Ectodermal cell (in vitro differentiated cells): Measurements from ENCODE around the gene SLC9A5.
A peak's percentile ranks its signal among the peaks of the same experiment; 100 is the strongest.

Experiments used
- H3K27ac ChIP-seq: 2 replicates; pipeline ENCODE4 v1.7.0; 2013; ENCODE audit warnings: mild to moderate bottlenecking, low read depth, low read length; ENCODE audit not compliant: insufficient read depth, poor library complexity, severe bottlenecking
- H3K27me3 ChIP-seq: 2 replicates; pipeline ENCODE4 v1.7.0; 2013; ENCODE audit warnings: mild to moderate bottlenecking, low read length; ENCODE audit not compliant: insufficient read depth, control insufficient read depth, poor library complexity, severe bottlenecking
- H3K36me3 ChIP-seq: one replicate; pipeline ENCODE4 v1.7.0; 2013; ENCODE audit warnings: low read length; ENCODE audit not compliant: control insufficient read depth, insufficient read depth
- H3K4me1 ChIP-seq: one replicate; pipeline ENCODE4 v1.7.0; 2013; ENCODE audit warnings: low read length; ENCODE audit not compliant: control insufficient read depth, insufficient read depth
- H3K4me3 ChIP-seq: 2 replicates; pipeline ENCODE4 v1.7.0; 2013; ENCODE audit warnings: low read depth, low read length, control low read depth; ENCODE audit not compliant: insufficient read depth
- H3K9me3 ChIP-seq: 2 replicates; pipeline ENCODE4 v1.7.0; 2013; ENCODE audit warnings: mild to moderate bottlenecking, low read length, moderate library complexity; ENCODE audit not compliant: control insufficient read depth
- WGBS, 2 experiments: methylation state at CpG; one replicate each; pipeline ENCODE4 v1.1.7; 2013; ENCODE audit warnings: missing lambda C conversion rate in 2 of 2; 5-methylcytosine and 5-hydroxymethylcytosine counted together

The SLC9A5 gene

GRCh38 chr16:67241008-67241900, 7.5 kb upstream of the SLC9A5 start:
- Histone ChIP-seq H3K9me3 (no peaks in the 10 kb centered on the region), H3K4me3 (no peak overlapping the region), H3K4me1 (peaks cover 9% of the 10 kb centered on the region), H3K27ac (no peak overlapping the region), H3K27me3 (no peaks in the 10 kb centered on the region), H3K36me3 (no peaks in the 10 kb centered on the region)
- 69 to 82% methylated on average over 8 to 10 of the region's 10 CpGs for WGBS, 2 experiments

GRCh38 chr16:67242138-67242730, 6.5 kb upstream of the SLC9A5 start:
- H3K4me1 ChIP-seq, result peaks cover 9% of the 10 kb centered on the region
- H3K4me3 ChIP-seq, result no peak overlapping the region
- no peaks in the 10 kb centered on the region for H3K9me3 ChIP-seq
- no peaks in the 10 kb centered on the region for H3K36me3 ChIP-seq
- H3K27ac ChIP-seq, result no peak overlapping the region
- 93 to 94% methylated on average over 4 of the region's 4 CpGs for WGBS, 2 experiments
- H3K27me3 ChIP-seq, result peaks cover 7% of the 10 kb centered on the region

- H3K4me1 ChIP-seq, result peaks cover 19% of the 10 kb centered on the region
- no peaks in the 10 kb centered on the region for H3K9me3 ChIP-seq
- WGBS, 2 experiments, result 91 to 95% methylated on average over 4 of the region's 4 CpGs
- no peak overlapping the region for H3K4me3 ChIP-seq
- no peaks in the 10 kb centered on the region for H3K36me3 ChIP-seq
- peaks cover 15% of the 10 kb centered on the region for H3K27me3 ChIP-seq
- H3K27ac ChIP-seq, result no peak overlapping the region
Observed at GRCh38 chr16:67243481-67243880, 5.3 kb upstream of the SLC9A5 start.

- Histone ChIP-seq H3K9me3 (no peaks in the 10 kb centered on the region), H3K4me3 (no peak overlapping the region), H3K27ac (no peak overlapping the region), H3K4me1 (peaks cover 25% of the 10 kb centered on the region), H3K36me3 (no peaks in the 10 kb centered on the region), H3K27me3 (peaks cover 26% of the 10 kb centered on the region)
- WGBS, 2 experiments, result 81 to 82% methylated on average over 5 of the region's 5 CpGs
Observed at GRCh38 chr16:67244387-67245185, 4.2 kb upstream of the SLC9A5 start.

- H3K9me3 ChIP-seq, result no peaks in the 10 kb centered on the region
- H3K36me3 ChIP-seq, result no peaks in the 10 kb centered on the region
- peaks cover 32% of the 10 kb centered on the region for H3K27me3 ChIP-seq
- 84 to 87% methylated on average over 4 of the region's 4 CpGs for WGBS, 2 experiments
- no peak overlapping the region for H3K27ac ChIP-seq
- H3K4me1 ChIP-seq, result peaks cover 30% of the 10 kb centered on the region
- H3K4me3 ChIP-seq, result no peak overlapping the region
Observed at GRCh38 chr16:67245186-67245585, 3.6 kb upstream of the SLC9A5 start.

- H3K27ac ChIP-seq, result no peak overlapping the region
- H3K27me3 ChIP-seq, result peaks cover 37% of the 10 kb centered on the region
Observed at GRCh38 chr16:67245674-67246080, 3.1 kb upstream of the SLC9A5 start.

GRCh38 chr16:67246081-67246755, 2.6 kb upstream of the SLC9A5 start:
- Histone ChIP-seq H3K4me1 (peaks cover 30% of the 10 kb centered on the region), H3K27ac (peak overlapping the region; percentile 82)

More at GRCh38 chr16:67245674-67246080, 3.1 kb upstream of the SLC9A5 start:
- peak overlapping the region; percentile 63 for H3K4me3 ChIP-seq
- H3K9me3 ChIP-seq, result no peaks in the 10 kb centered on the region
- 26 to 28% methylated on average over 8 of the region's 8 CpGs for WGBS, 2 experiments
- H3K36me3 ChIP-seq, result no peaks in the 10 kb centered on the region
- H3K4me1 ChIP-seq, result peaks cover 30% of the 10 kb centered on the region

GRCh38 chr16:67246756-67247191, 2.0 kb upstream of the SLC9A5 start:
- WGBS, 2 experiments, result 0% methylated on average over 26 of the region's 26 CpGs
- peak overlapping the region; percentile 82 for H3K27ac ChIP-seq

More at GRCh38 chr16:67246081-67246755, 2.6 kb upstream of the SLC9A5 start:
- Histone ChIP-seq H3K4me3 (peak overlapping the region; percentile 63), H3K27me3 (peaks cover 40% of the 10 kb centered on the region), H3K36me3 (no peaks in the 10 kb centered on the region), H3K9me3 (no peaks in the 10 kb centered on the region)
- 0 to 1% methylated on average over 46 to 48 of the region's 48 CpGs for WGBS, 2 experiments

GRCh38 chr16:67247192-67248072, 1.3 kb upstream of the SLC9A5 start, which contains the start of gene FHOD1:
Gene FHOD1, minus strand, starts transcription at chr16:67247481. Its CDS starts 71 bp downstream, at chr16:67247410.
- Histone ChIP-seq H3K4me1 (peaks cover 30% of the 10 kb centered on the region), H3K27me3 (peaks cover 40% of the 10 kb centered on the region), H3K36me3 (no peaks in the 10 kb centered on the region), H3K9me3 (no peaks in the 10 kb centered on the region), H3K4me3 (peak within 1 kb of the TSS; percentile 63), H3K27ac (peak within 1 kb of the TSS; percentile 82)
- 0 to 1% methylated on average over 60 of the region's 60 CpGs for WGBS, 2 experiments

More at GRCh38 chr16:67246756-67247191, 2.0 kb upstream of the SLC9A5 start:
- H3K4me3 ChIP-seq, result peak overlapping the region; percentile 63
- peaks cover 30% of the 10 kb centered on the region for H3K4me1 ChIP-seq
- peaks cover 40% of the 10 kb centered on the region for H3K27me3 ChIP-seq
- no peaks in the 10 kb centered on the region for H3K36me3 ChIP-seq
- no peaks in the 10 kb centered on the region for H3K9me3 ChIP-seq
